CD4-positive, alpha-beta T cell (primary cell): ENCODE data around the gene PRMT9. TPM values are rescaled to one million over a fixed set of nuclear protein-coding genes. Genes with fewer than 3 reads are reported as not detected.

Experiments used
- ATAC-seq: fragments of 200-7000 bp; cut with Tn5 transposase; one replicate; pipeline ENCODE4 v1.10.0; 2022; ENCODE audit warnings: mild to moderate bottlenecking; ENCODE audit not compliant: poor library complexity
- CTCF ChIA-PET: fragments of 350-600 bp; sonication (Branson Sonifier 250); formaldehyde crosslinking; loops from one replicate; lab custom pipeline; 2021; ENCODE audit warnings: antibody characterized with exemption, inconsistent platforms; lab: Charles Lee
- POLR2A ChIA-PET: fragments of 350-600 bp; sonication (Branson Sonifier 250); formaldehyde crosslinking; loops from one replicate; lab custom pipeline; 2021; ENCODE audit warnings: antibody characterized with exemption, inconsistent platforms; lab: Charles Lee
- DNase-seq, 14 experiments: peaks; one replicate each; pipeline ENCODE4 v3.0.0-alpha.2; 2013 to 2020; ENCODE audit warnings: mixed read lengths in 2 of 14
- H3K27ac ChIP-seq, 2 donors: one replicate each; pipeline versions ENCODE4 v1.5.1 to v1.7.0; 2013; ENCODE audit warnings: low read length in 2 of 2, low read depth in 1 of 2, mild to moderate bottlenecking in 1 of 2
- H3K27me3 ChIP-seq, 2 experiments: 1 replicate in 1 of 2; 2 replicates in 1 of 2; pipeline versions ENCODE4 v1.6.1 to v1.7.0; 2013; ENCODE audit warnings: low read length in 2 of 2, control low read depth in 1 of 2, mild to moderate bottlenecking in 1 of 2, moderate library complexity in 1 of 2; ENCODE audit not compliant: insufficient read depth in 2 of 2, control insufficient read depth in 1 of 2
- H3K36me3 ChIP-seq: one replicate; pipeline ENCODE4 v1.6.1; 2013; ENCODE audit warnings: low read length, control low read depth; ENCODE audit not compliant: insufficient read depth
- H3K4me1 ChIP-seq: one replicate; pipeline ENCODE4 v1.6.1; 2013; ENCODE audit warnings: low read length, control low read depth; ENCODE audit not compliant: insufficient read depth
- H3K4me3 ChIP-seq: one replicate; pipeline ENCODE4 v1.5.1; 2013; ENCODE audit warnings: mild to moderate bottlenecking, low read length, moderate library complexity
- H3K9me3 ChIP-seq, 2 experiments: 1 replicate in 1 of 2; 2 replicates in 1 of 2; pipeline versions ENCODE4 v1.6.1 to v1.7.0; 2013; ENCODE audit warnings: low read length in 2 of 2, mild to moderate bottlenecking in 2 of 2, control low read depth in 1 of 2, moderate library complexity in 1 of 2; ENCODE audit not compliant: control insufficient read depth in 1 of 2, insufficient read depth in 1 of 2
- H3K27ac Mint-ChIP-seq: one replicate; pipeline ENCODE4 v1.8.0; 2020; ENCODE audit warnings: mixed read lengths
- H3K27me3 Mint-ChIP-seq: one replicate; pipeline ENCODE4 v1.8.0; 2021; ENCODE audit warnings: mixed read lengths
- H3K36me3 Mint-ChIP-seq: one replicate; pipeline ENCODE4 v1.8.0; 2021; ENCODE audit warnings: low read depth, mixed read lengths
- H3K4me1 Mint-ChIP-seq: one replicate; pipeline ENCODE4 v1.8.0; 2021; ENCODE audit warnings: low read depth, mixed read lengths
- H3K4me3 Mint-ChIP-seq: one replicate; pipeline ENCODE4 v1.8.0; 2020; ENCODE audit warnings: mild to moderate bottlenecking, mixed read lengths
- H3K9me3 Mint-ChIP-seq: one replicate; pipeline ENCODE4 v1.8.0; 2020; ENCODE audit warnings: mixed read lengths
- CTCF ChIP-seq: fragments of 200-600 bp; IDR thresholded peaks from one replicate; pipeline ENCODE4 v1.8.0; 2022; ENCODE audit warnings: antibody characterized with exemption, mild to moderate bottlenecking
- intact Hi-C, 2 experiments: fragments of 100-400 bp; cut with DNase I in 1 of 2; cut with micrococcal nuclease in 1 of 2; formaldehyde crosslinking; loops; one replicate each; pipeline versions ENCODE4 v1.15.1 to v1.9.0; 2023 to 2025; cut with DNase I, micrococcal nuclease
- total RNA-seq, 174 experiments: library from RNA in 2 of 174; stranded (reverse) in 2 of 174; gene quantifications; one replicate each; pipeline ENCODE4 v1.2.3 and lab custom pipeline; 2021 to 2026

PRMT9 gene
- total RNA-seq, 2 experiments from 2014 or later: 21.0 to 21.1 TPM

- H3K9me3 Mint-ChIP-seq: no peaks in the 10 kb centered on the region
- DNase-seq (no peak), ATAC-seq (no peak)
- Histone ChIP-seq H3K9me3 (no peaks in the 10 kb centered on the region), H3K27me3 (no peaks in the 10 kb centered on the region), H3K36me3 (peaks cover 35% of the 10 kb centered on the region), H3K4me1 (no peaks in the 10 kb centered on the region), H3K27ac (no peak overlapping the region), H3K4me3 (no peak overlapping the region)
- no peak for TF ChIP-seq CTCF
- ChIA-PET POLR2A (interaction anchor here (0.5 kb wide), 1 partner anchor 414 kb away, joined by 3 read pairs; no protein-coding TSS in a partner anchor), CTCF (interaction anchor here (0.5 kb wide), 1 partner anchor 24 kb away, joined by 4 read pairs; no protein-coding TSS in a partner anchor)
- peaks cover 12% of the 10 kb centered on the region for H3K4me1 Mint-ChIP-seq
- H3K27me3 Mint-ChIP-seq: no peaks in the 10 kb centered on the region
- no peak overlapping the region for H3K27ac Mint-ChIP-seq
- peaks cover 85% of the 10 kb centered on the region for H3K36me3 Mint-ChIP-seq
- no peak overlapping the region for H3K4me3 Mint-ChIP-seq
- intact Hi-C loops: no loop called here
These were observed 25.5 kb downstream of the PRMT9 start for GRCh38 chr4:147658501-147658900.

GRCh38 chr4:147655639-147656038 lies 28.3 kb downstream of the PRMT9 start:
- Mint-ChIP-seq H3K27ac (no peak overlapping the region), H3K4me3 (no peak overlapping the region), H3K27me3 (no peaks in the 10 kb centered on the region), H3K9me3 (no peaks in the 10 kb centered on the region), H3K4me1 (peaks cover 32% of the 10 kb centered on the region), H3K36me3 (peaks cover 89% of the 10 kb centered on the region)
- DNase-seq (no peak), ATAC-seq (no peak)
- ChIA-PET CTCF (no interaction called here), POLR2A (interaction anchor here (1.0 kb wide), 1 partner anchor 18 kb away, joined by 4 read pairs; no protein-coding TSS in a partner anchor)
- Histone ChIP-seq H3K9me3 (no peaks in the 10 kb centered on the region), H3K36me3 (peaks cover 40% of the 10 kb centered on the region), H3K27me3 (no peaks in the 10 kb centered on the region), H3K4me3 (no peak overlapping the region), H3K4me1 (no peaks in the 10 kb centered on the region), H3K27ac (no peak overlapping the region)
- intact Hi-C loops: no loop called here
- no peak for TF ChIP-seq CTCF

- no peak overlapping the region for H3K4me3 ChIP-seq
- DNase-seq (no peak), ATAC-seq (no peak)
- ChIA-PET POLR2A (interaction anchor here (0.7 kb wide), 1 partner anchor 34 kb away, joined by 4 read pairs; the partner anchor contains the start of gene TMEM184C), CTCF (no interaction called here)
- H3K36me3 ChIP-seq: peaks cover 25% of the 10 kb centered on the region
- no peaks in the 10 kb centered on the region for H3K9me3 Mint-ChIP-seq
- H3K9me3 ChIP-seq: no peaks in the 10 kb centered on the region
- no peak for TF ChIP-seq CTCF
- no peaks in the 10 kb centered on the region for H3K4me1 ChIP-seq
- no peaks in the 10 kb centered on the region for H3K27me3 Mint-ChIP-seq
- intact Hi-C loops: no loop called here
- H3K4me1 Mint-ChIP-seq: peaks cover 66% of the 10 kb centered on the region
- H3K36me3 Mint-ChIP-seq: peaks cover 86% of the 10 kb centered on the region
- H3K27ac ChIP-seq: no peak overlapping the region
- no peaks in the 10 kb centered on the region for H3K27me3 ChIP-seq
- H3K27ac Mint-ChIP-seq: no peak overlapping the region
- H3K4me3 Mint-ChIP-seq: no peak overlapping the region
These were observed 32.4 kb downstream of the PRMT9 start for GRCh38 chr4:147651563-147651962.
